ENCODE measurements around the gene TANC1. TPM values are rescaled to one million over a fixed set of nuclear protein-coding genes. Genes with fewer than 3 reads are reported as not detected.

TANC1 gene
- polyA plus RNA-seq (2013), result 20.5 and 20.8 TPM in 2 replicates

- peak within 1 kb of the TSS; percentile 98 for H3K18ac ChIP-seq (ENCODE audit: low read length)
Measured at GRCh38 chr2:158968396-158969161, at the start of gene TANC1. TSS of gene TANC1 (plus strand) at chr2:158968640. CDS start at chr2:159065911, 97,271 bp downstream.

GRCh38 chr2:158921599-158922408, 46.6 kb upstream of the TANC1 start:
- Histone ChIP-seq H3K27me3 (ENCODE audit: insufficient read depth, low read length) (no peaks in the 10 kb centered on the region), H3K18ac (ENCODE audit: low read length) (no peak overlapping the region), H3K14ac (ENCODE audit: low read length) (peak overlapping the region; percentile 21), H3K9me3 (ENCODE audit: insufficient read depth, low read depth, low read length) (no peaks in the 10 kb centered on the region), H3K9ac (ENCODE audit: low read length) (peak overlapping the region; percentile 42), H3K36me3 (ENCODE audit: control insufficient read depth in 1 of 2, insufficient read depth in 2 of 2, low read length in 2 of 2) (no peaks in the 10 kb centered on the region), H3K23ac (ENCODE audit: low read length) (peak overlapping the region; percentile 64), H3K79me1 (ENCODE audit: low read length) (peaks cover 9% of the 10 kb centered on the region), H2AK5ac (ENCODE audit: low read length) (peak overlapping the region; percentile 42), H2AFZ (ENCODE audit: insufficient read depth, low read length, poor library complexity) (no peak overlapping the region), H3K4me1 (ENCODE audit: control insufficient read depth in 1 of 2, insufficient read depth in 2 of 2, low read length in 2 of 2) (peaks cover 8 to 19% of the 10 kb centered on the region in 2 experiments), H3K4ac (ENCODE audit: low read depth, low read length) (peak overlapping the region; percentile 10), H3K4me3 (ENCODE audit: low read depth, low read length) (peak overlapping the region; percentile 48), H4K12ac (ENCODE audit: low read depth, low read length) (no peak overlapping the region), H2BK12ac (ENCODE audit: low read length) (peak overlapping the region; percentile 43), H4K91ac (ENCODE audit: low read depth, low read length) (peak overlapping the region; percentile 55), H4K8ac (ENCODE audit: low read depth, low read length) (no peak overlapping the region), H3K27ac (ENCODE audit: low read depth, low read length) (no peak overlapping the region), H3K4me2 (ENCODE audit: low read length) (no peak overlapping the region), H2BK120ac (ENCODE audit: insufficient read depth, low read length, poor library complexity) (peak overlapping the region; percentile 40), H2BK5ac (ENCODE audit: low read depth, low read length, poor library complexity) (peak overlapping the region; percentile 16), H3K79me2 (ENCODE audit: control insufficient read depth, insufficient read depth, low read length, poor library complexity) (no peaks in the 10 kb centered on the region)
- no CpG with 5 or more reads among the region's 15 CpGs for WGBS (ENCODE audit: extremely low coverage, insufficient coverage, insufficient read length)
- DNase-seq, result no peak

More at GRCh38 chr2:158968396-158969161, at the start of gene TANC1:
- H2AFZ ChIP-seq (ENCODE audit: insufficient read depth, low read length, poor library complexity), result peak within 1 kb of the TSS; percentile 95
- peak within 1 kb of the TSS; percentile 85 for H4K12ac ChIP-seq (ENCODE audit: low read depth, low read length)
- H3K4me1 ChIP-seq (ENCODE audit: control insufficient read depth in 1 of 2, insufficient read depth in 2 of 2, low read length in 2 of 2), result peaks cover 0 to 7% of the 10 kb centered on the region in 2 experiments
- H3K9me3 ChIP-seq (ENCODE audit: insufficient read depth, low read depth, low read length), result no peaks in the 10 kb centered on the region
- peak within 1 kb of the TSS; percentile 86 for H3K4me2 ChIP-seq (ENCODE audit: low read length)
- H3K79me2 ChIP-seq (ENCODE audit: control insufficient read depth, insufficient read depth, low read length, poor library complexity), result peaks cover 19% of the 10 kb centered on the region
- peaks cover 20% of the 10 kb centered on the region for H3K79me1 ChIP-seq (ENCODE audit: low read length)
- H3K36me3 ChIP-seq (ENCODE audit: control insufficient read depth in 1 of 2, insufficient read depth in 2 of 2, low read length in 2 of 2), result no peaks in the 10 kb centered on the region
- peak within 1 kb of the TSS; percentile 95 for H2BK120ac ChIP-seq (ENCODE audit: insufficient read depth, low read length, poor library complexity)
- H3K14ac ChIP-seq (ENCODE audit: low read length), result peak within 1 kb of the TSS; percentile 95
- peak within 1 kb of the TSS; percentile 99 for H3K4ac ChIP-seq (ENCODE audit: low read depth, low read length)
- H2BK12ac ChIP-seq (ENCODE audit: low read length), result peak within 1 kb of the TSS; percentile 74
- peak within 1 kb of the TSS; percentile 92 for H4K91ac ChIP-seq (ENCODE audit: low read depth, low read length)
- peak within 1 kb of the TSS; percentile 42 for H2AK5ac ChIP-seq (ENCODE audit: low read length)
- DNase-seq, result peak; percentile 90 to 94
- H3K23ac ChIP-seq (ENCODE audit: low read length), result no peak within 1 kb of the TSS
- no peaks in the 10 kb centered on the region for H3K27me3 ChIP-seq (ENCODE audit: insufficient read depth, low read length)
- peak within 1 kb of the TSS; percentile 92 for H4K8ac ChIP-seq (ENCODE audit: low read depth, low read length)
- H3K9ac ChIP-seq (ENCODE audit: low read length), result peak within 1 kb of the TSS; percentile 88
- H2BK5ac ChIP-seq (ENCODE audit: low read depth, low read length, poor library complexity), result peak within 1 kb of the TSS; percentile 97
- no CpG with 5 or more reads among the region's 92 CpGs for WGBS (ENCODE audit: extremely low coverage, insufficient coverage, insufficient read length)
- peak within 1 kb of the TSS; percentile 96 for H3K27ac ChIP-seq (ENCODE audit: low read depth, low read length)
- peak within 1 kb of the TSS; percentile 91 for H3K4me3 ChIP-seq (ENCODE audit: low read depth, low read length)

GRCh38 chr2:158922601-158923000, 45.8 kb upstream of the TANC1 start:
- Histone ChIP-seq H3K23ac (ENCODE audit: low read length) (no peak overlapping the region), H2BK120ac (ENCODE audit: insufficient read depth, low read length, poor library complexity) (no peak overlapping the region), H3K36me3 (ENCODE audit: control insufficient read depth in 1 of 2, insufficient read depth in 2 of 2, low read length in 2 of 2) (no peaks in the 10 kb centered on the region), H3K4ac (ENCODE audit: low read depth, low read length) (no peak overlapping the region), H3K4me2 (ENCODE audit: low read length) (no peak overlapping the region), H3K4me3 (ENCODE audit: low read depth, low read length) (no peak overlapping the region), H3K27ac (ENCODE audit: low read depth, low read length) (peak overlapping the region; percentile 2), H3K9ac (ENCODE audit: low read length) (no peak overlapping the region), H3K14ac (ENCODE audit: low read length) (no peak overlapping the region), H3K4me1 (ENCODE audit: control insufficient read depth in 1 of 2, insufficient read depth in 2 of 2, low read length in 2 of 2) (peaks cover 8 to 19% of the 10 kb centered on the region in 2 experiments), H3K18ac (ENCODE audit: low read length) (no peak overlapping the region), H2AK5ac (ENCODE audit: low read length) (no peak overlapping the region), H4K12ac (ENCODE audit: low read depth, low read length) (no peak overlapping the region), H3K79me2 (ENCODE audit: control insufficient read depth, insufficient read depth, low read length, poor library complexity) (no peaks in the 10 kb centered on the region), H4K8ac (ENCODE audit: low read depth, low read length) (no peak overlapping the region), H2AFZ (ENCODE audit: insufficient read depth, low read length, poor library complexity) (no peak overlapping the region), H2BK12ac (ENCODE audit: low read length) (no peak overlapping the region), H3K79me1 (ENCODE audit: low read length) (peaks cover 9% of the 10 kb centered on the region), H3K9me3 (ENCODE audit: insufficient read depth, low read depth, low read length) (no peaks in the 10 kb centered on the region), H2BK5ac (ENCODE audit: low read depth, low read length, poor library complexity) (no peak overlapping the region), H4K91ac (ENCODE audit: low read depth, low read length) (no peak overlapping the region), H3K27me3 (ENCODE audit: insufficient read depth, low read length) (no peaks in the 10 kb centered on the region)
- no CpG with 5 or more reads among the region's 1 CpG for WGBS (ENCODE audit: extremely low coverage, insufficient coverage, insufficient read length)
- DNase-seq, result no peak

GRCh38 chr2:158923180-158923594, 45.3 kb upstream of the TANC1 start:
- no peak overlapping the region for H2AK5ac ChIP-seq (ENCODE audit: low read length)
- no peaks in the 10 kb centered on the region for H3K36me3 ChIP-seq (ENCODE audit: control insufficient read depth in 1 of 2, insufficient read depth in 2 of 2, low read length in 2 of 2)
- H2BK12ac ChIP-seq (ENCODE audit: low read length), result no peak overlapping the region
- H3K23ac ChIP-seq (ENCODE audit: low read length), result no peak overlapping the region
- no peaks in the 10 kb centered on the region for H3K27me3 ChIP-seq (ENCODE audit: insufficient read depth, low read length)
- H2BK5ac ChIP-seq (ENCODE audit: low read depth, low read length, poor library complexity), result peak overlapping the region; percentile 65
- peak overlapping the region; percentile 17 for H3K4me2 ChIP-seq (ENCODE audit: low read length)
- H3K18ac ChIP-seq (ENCODE audit: low read length), result no peak overlapping the region
- H3K27ac ChIP-seq (ENCODE audit: low read depth, low read length), result peak overlapping the region; percentile 76
- no CpG with 5 or more reads among the region's 3 CpGs for WGBS (ENCODE audit: extremely low coverage, insufficient coverage, insufficient read length)
- H3K4me3 ChIP-seq (ENCODE audit: low read depth, low read length), result no peak overlapping the region
- DNase-seq, result no peak
- no peak overlapping the region for H3K9ac ChIP-seq (ENCODE audit: low read length)
- no peaks in the 10 kb centered on the region for H3K9me3 ChIP-seq (ENCODE audit: insufficient read depth, low read depth, low read length)
- no peak overlapping the region for H4K12ac ChIP-seq (ENCODE audit: low read depth, low read length)
- no peaks in the 10 kb centered on the region for H3K79me2 ChIP-seq (ENCODE audit: control insufficient read depth, insufficient read depth, low read length, poor library complexity)
- H4K91ac ChIP-seq (ENCODE audit: low read depth, low read length), result no peak overlapping the region
- peaks cover 8 to 19% of the 10 kb centered on the region in 2 experiments for H3K4me1 ChIP-seq (ENCODE audit: control insufficient read depth in 1 of 2, insufficient read depth in 2 of 2, low read length in 2 of 2)
- H4K8ac ChIP-seq (ENCODE audit: low read depth, low read length), result no peak overlapping the region
- no peak overlapping the region for H3K4ac ChIP-seq (ENCODE audit: low read depth, low read length)
- H2BK120ac ChIP-seq (ENCODE audit: insufficient read depth, low read length, poor library complexity), result peak overlapping the region; percentile 11
- H3K14ac ChIP-seq (ENCODE audit: low read length), result no peak overlapping the region
- peaks cover 9% of the 10 kb centered on the region for H3K79me1 ChIP-seq (ENCODE audit: low read length)
- no peak overlapping the region for H2AFZ ChIP-seq (ENCODE audit: insufficient read depth, low read length, poor library complexity)

Data from trophoblast cell (in vitro differentiated cells and primary cell).